GM19193 (cell line): ENCODE measurements around the gene PLEKHH2.

Experiments used
- POLR2A ChIP-seq: IDR thresholded peaks from 4 replicates; pipeline ENCODE4 v1.6.1; 2011; ENCODE audit not compliant: insufficient read depth, insufficient read length; ENCODE audit errors: extremely low read depth

Gene PLEKHH2

DNA sequence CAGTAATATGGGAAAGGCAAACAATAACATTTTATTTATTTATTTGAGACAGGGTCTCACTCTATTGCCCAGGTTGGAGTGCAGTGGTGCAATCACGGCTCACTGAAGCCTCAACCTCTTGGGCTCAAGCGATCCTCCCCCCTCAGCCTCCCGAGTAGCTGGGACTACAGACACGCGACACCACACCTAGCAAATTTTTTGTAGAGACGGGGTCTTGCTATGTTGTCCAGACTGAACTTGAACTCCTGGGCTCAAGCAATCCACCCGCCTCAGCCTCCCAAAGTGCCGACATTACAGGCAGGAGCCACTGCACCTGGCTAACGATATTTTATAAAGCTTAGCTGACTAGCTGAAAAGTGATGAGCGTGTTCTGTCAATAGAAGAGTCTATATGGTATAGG lies 17.5 kb upstream of the PLEKHH2 start:
- no peak for TF ChIP-seq POLR2A

DNA sequence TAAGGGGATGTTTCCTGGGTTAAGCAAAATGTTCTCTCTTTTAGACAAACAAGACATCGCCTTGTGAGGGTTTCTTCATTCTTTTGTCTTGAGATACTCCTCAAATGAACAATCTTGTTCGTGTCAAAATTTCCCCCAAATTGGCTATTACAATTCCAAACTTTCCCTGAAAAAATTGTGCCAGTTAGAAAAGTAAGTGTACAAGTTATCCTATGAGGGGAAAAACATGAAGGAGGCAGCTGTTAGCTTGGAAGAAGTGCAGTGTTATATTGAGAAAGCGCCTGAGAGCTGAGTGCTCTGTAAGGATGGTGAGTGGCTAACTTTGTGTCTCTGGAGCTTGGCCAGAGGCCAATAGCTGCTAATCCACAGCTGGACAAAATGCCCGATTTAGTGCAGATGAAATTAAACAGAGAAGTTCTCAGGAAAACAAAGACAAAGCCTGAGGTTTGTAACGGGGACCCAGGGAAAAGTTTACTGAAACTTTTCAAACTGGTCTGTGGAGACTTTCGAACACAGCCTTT lies 14.1 kb upstream of the PLEKHH2 start:
- TF ChIP-seq POLR2A = no peak

GRCh38 chr2:43631618-43632317 lies 5.3 kb upstream of the PLEKHH2 start:
- TF ChIP-seq POLR2A = no peak

DNA sequence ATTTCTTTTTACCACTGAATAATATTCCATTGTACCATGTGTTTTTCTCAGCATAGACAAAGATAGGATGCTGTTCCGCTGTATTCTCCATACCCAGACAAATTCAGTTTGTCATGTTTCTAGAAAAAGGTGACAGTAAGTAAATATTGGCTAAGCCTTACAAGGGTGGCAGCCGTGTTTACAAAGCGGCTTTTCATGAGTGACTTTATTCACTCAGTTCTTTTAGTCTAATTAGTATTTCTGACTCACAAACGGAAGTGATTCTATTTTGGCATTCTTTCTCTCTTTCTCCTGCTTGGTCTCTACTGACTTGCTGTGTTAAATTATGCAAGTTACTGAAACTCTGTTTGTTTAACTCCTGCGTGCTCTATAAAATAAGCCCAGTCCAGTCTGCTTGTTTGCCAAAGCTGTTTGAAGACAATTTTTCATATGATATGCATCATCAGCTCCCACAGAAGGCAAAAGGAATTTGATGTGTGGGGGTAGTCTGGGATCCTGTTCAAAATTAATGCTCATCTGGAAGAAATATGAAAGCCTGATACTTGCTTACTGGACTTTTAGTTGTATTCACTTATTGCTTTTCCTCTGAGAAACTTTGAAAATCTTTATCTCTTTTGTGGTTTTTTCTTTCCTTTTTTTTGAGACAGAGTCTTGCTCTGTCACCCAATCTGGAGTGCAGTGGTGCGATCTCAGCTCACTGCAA lies 2.3 kb upstream of the PLEKHH2 start:
- TF ChIP-seq POLR2A = no peak

- no peak for TF ChIP-seq POLR2A
Measured at GRCh38 chr2:43636621-43637020, 439 bp upstream of the PLEKHH2 start.

DNA sequence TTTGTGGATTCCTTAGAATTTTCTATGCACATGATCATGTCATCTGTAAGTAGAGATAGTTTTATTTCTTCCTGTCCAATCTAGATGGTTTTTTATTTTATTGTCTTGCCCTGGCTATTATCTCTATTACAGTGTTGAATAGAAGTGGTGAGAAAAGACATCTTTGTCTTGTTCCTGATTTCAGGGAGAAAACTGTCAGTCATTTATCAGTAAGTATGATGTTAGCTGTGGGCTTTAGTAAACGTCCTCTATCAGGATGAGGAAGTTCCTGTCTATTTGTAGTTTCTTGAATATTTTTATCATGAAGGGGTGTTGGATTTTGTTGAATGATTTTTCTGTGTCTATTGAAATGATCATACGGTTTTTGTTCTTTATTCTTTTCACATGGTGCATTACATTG lies 5.3 kb downstream of the PLEKHH2 start:
- TF ChIP-seq POLR2A = no peak

DNA sequence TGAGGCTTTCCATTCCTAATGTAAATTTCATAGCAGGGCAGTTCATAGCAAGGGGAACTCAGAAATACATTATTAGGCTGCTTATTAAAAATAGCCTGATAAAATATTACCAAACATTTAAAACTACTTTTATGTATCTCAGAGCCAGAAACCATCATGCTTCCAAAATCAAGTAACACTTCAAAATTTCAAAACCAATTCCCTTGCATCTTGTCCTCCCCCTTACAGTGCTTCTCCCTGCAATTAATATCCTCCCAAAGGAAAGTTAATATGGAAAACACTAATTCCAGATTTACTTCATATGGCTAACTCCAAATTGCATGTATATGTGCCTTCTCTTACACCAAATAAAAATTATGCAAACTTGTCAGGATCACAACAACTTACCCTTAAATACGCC lies 6.6 kb downstream of the PLEKHH2 start:
- TF ChIP-seq POLR2A = no peak

DNA sequence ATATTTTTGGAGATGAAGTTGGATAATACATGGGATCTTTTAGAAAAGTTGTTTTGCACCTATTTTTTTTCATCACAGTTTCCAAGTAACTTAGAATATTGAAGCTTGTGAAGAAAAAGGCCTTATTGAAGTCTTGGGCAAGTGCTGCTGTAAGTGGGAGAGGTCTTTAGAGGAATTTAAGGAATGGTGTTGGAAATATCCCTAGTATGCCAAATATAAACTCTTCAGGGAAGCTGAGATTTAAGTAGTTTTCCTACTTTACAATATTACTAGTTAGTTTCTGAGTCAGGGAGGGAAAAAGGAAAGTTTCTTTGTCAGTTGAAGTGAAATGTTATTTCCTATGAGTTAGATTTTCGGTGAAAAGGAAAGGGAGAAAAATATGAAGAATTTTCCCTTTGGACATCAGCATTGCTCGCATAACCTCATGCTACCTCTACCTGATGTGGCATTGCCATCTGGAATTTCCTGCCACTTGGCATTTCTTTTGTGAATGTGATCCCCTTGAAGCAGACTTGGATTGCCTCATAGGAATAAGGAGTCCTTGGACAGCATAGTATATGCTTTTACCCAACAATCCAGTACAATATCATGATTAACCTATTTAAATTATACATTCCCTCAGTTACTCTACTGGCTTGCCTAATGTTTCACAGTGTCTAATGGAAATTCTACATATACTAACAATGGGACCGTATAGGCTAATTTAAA lies 12.1 kb downstream of the PLEKHH2 start:
- no peak for TF ChIP-seq POLR2A

DNA sequence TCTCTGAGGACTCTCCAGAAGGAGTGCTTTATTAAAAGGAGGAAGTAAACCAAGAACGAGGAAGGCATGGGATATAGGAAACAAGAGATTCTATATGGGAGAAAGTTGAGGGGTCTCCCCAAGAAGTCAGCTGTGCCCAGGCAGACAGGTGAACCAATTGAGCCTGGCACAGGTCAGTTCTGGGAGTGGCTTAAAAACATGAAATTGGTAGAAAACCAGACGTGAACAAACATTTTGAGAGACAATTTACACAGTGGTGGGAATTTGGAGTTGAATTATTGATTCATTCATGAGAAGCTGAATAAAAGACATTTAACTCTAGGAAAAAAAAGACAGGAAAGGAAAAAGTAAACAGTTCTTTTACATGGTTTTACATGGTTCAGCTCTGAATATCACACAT lies 16.4 kb downstream of the PLEKHH2 start:
- TF ChIP-seq POLR2A = no peak

- no peak for TF ChIP-seq POLR2A
Measured at GRCh38 chr2:43657241-43657640, 20.2 kb downstream of the PLEKHH2 start.

- TF ChIP-seq POLR2A = no peak
Measured at GRCh38 chr2:43675646-43676321, 38.7 kb downstream of the PLEKHH2 start.

DNA sequence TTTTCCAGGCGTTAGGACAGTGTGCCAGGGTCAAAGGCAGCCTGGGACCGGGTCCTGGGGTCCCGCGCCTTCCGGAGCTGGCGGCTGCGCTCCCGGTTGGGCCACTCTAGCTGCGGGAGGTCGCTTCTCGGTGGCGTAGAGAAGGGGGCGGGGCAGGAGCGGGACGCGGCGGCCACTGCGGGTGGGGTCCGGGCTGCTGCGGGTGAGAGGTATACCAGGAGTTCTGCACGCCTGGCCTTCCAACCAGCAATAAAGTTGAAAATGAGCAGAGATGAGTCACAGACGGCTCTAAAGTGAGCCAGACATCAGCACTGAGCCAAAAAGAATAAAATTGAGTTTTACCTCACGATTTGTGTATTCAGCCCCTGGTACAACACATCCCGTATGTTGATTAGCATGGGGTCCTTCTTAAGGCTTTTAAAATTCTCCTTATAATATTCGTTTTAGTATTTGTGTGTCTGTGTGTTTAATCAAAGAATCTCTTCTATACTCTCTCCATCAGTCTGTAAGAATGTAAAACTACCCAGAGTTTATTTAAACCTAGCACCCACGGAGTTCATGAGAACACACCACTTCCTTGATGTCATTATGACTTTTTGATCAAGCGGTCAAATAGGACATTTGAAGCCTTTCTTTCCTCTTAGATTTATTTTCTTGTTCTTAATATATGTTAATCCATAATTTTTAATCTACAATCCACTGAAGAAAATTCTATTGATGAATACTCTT lies 39.4 kb downstream of the PLEKHH2 start, which contains the start of gene C1GALT1C1L:
C1GALT1C1L (minus strand) TSS at position 108 of the 729 bp plus-strand sequence; CDS start at position 1, 107 bp downstream.
- no peak for TF ChIP-seq POLR2A

DNA sequence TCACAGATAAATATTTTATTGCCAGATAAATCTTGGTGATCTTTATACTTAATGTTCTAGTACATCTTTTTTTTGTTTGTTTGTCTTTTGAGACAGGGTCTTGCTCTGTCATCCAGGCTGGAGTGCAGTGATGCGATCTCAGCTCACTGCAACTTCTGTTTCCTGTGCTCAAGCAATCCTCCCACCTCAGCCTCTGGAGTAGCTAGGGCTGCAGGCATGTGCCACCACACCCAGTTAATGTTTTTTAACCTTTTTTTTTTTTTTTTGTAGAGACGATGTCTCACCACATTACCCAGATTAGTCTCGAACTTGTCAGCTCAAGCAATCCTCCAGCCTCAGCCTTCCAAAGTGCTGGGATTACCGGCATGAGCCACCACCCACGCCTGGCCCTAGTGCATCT lies 48.3 kb downstream of the PLEKHH2 start:
- TF ChIP-seq POLR2A = no peak

GRCh38 chr2:43689999-43690398 lies 52.9 kb downstream of the PLEKHH2 start:
- TF ChIP-seq POLR2A = no peak
